Measurements from ENCODE around the gene PNMA8B. TPM values are rescaled to one million over a fixed set of nuclear protein-coding genes. Genes with fewer than 3 reads are reported as not detected.

The PNMA8B gene
- polyA plus RNA-seq, 1 donor from 2014 or later: 10.1 TPM

GRCh38 chr19:46513461-46514236, 18.0 kb upstream of the PNMA8B start:
- H3K4me3 ChIP-seq (ENCODE audit: low read length): no peak overlapping the region
- H3K4me2 ChIP-seq (ENCODE audit: low read length): no peak overlapping the region
- no peaks in the 10 kb centered on the region for H3K79me2 ChIP-seq (replicated peaks; ENCODE audit: insufficient read depth, low read length)
- no peak for TF ChIP-seq POLR2AphosphoS5 (IDR thresholded peaks at IDR 0.05)
- peak; percentile 100 for TF ChIP-seq SMC3 (conservative IDR thresholded peaks at IDR 0.05; ENCODE audit: poor library complexity)
- TF ChIP-seq EZH2 (IDR thresholded peaks at IDR 0.05; ENCODE audit: borderline replicate concordance, insufficient read depth, low read length, poor library complexity, severe bottlenecking): no peak
- peak; percentile 99 for TF ChIP-seq RAD21 (conservative IDR thresholded peaks at IDR 0.05)
- TF ChIP-seq TAF1 (IDR thresholded peaks at IDR 0.05; ENCODE audit: low read depth): no peak
- TF ChIP-seq EP300 (conservative IDR thresholded peaks at IDR 0.05; ENCODE audit: poor library complexity, severe bottlenecking): peak; percentile 23
- no peak for TF ChIP-seq MXI1 (conservative IDR thresholded peaks at IDR 0.05; ENCODE audit: poor library complexity, severe bottlenecking)
- TF ChIP-seq, protein P1, sequence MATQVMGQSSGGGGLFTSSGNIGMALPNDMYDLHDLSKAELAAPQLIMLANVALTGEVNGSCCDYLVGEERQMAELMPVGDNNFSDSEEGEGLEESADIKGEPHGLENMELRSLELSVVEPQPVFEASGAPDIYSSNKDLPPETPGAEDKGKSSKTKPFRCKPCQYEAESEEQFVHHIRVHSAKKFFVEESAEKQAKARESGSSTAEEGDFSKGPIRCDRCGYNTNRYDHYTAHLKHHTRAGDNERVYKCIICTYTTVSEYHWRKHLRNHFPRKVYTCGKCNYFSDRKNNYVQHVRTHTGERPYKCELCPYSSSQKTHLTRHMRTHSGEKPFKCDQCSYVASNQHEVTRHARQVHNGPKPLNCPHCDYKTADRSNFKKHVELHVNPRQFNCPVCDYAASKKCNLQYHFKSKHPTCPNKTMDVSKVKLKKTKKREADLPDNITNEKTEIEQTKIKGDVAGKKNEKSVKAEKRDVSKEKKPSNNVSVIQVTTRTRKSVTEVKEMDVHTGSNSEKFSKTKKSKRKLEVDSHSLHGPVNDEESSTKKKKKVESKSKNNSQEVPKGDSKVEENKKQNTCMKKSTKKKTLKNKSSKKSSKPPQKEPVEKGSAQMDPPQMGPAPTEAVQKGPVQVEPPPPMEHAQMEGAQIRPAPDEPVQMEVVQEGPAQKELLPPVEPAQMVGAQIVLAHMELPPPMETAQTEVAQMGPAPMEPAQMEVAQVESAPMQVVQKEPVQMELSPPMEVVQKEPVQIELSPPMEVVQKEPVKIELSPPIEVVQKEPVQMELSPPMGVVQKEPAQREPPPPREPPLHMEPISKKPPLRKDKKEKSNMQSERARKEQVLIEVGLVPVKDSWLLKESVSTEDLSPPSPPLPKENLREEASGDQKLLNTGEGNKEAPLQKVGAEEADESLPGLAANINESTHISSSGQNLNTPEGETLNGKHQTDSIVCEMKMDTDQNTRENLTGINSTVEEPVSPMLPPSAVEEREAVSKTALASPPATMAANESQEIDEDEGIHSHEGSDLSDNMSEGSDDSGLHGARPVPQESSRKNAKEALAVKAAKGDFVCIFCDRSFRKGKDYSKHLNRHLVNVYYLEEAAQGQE (IDR thresholded peaks at IDR 0.05; ENCODE audit: borderline replicate concordance): no peak
- TF ChIP-seq, protein P2, sequence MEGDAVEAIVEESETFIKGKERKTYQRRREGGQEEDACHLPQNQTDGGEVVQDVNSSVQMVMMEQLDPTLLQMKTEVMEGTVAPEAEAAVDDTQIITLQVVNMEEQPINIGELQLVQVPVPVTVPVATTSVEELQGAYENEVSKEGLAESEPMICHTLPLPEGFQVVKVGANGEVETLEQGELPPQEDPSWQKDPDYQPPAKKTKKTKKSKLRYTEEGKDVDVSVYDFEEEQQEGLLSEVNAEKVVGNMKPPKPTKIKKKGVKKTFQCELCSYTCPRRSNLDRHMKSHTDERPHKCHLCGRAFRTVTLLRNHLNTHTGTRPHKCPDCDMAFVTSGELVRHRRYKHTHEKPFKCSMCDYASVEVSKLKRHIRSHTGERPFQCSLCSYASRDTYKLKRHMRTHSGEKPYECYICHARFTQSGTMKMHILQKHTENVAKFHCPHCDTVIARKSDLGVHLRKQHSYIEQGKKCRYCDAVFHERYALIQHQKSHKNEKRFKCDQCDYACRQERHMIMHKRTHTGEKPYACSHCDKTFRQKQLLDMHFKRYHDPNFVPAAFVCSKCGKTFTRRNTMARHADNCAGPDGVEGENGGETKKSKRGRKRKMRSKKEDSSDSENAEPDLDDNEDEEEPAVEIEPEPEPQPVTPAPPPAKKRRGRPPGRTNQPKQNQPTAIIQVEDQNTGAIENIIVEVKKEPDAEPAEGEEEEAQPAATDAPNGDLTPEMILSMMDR (IDR thresholded peaks at IDR 0.05; ENCODE audit: poor library complexity, severe bottlenecking): peak; percentile 97
- H3F3A ChIP-seq (ENCODE audit: insufficient read depth, low read length, poor library complexity, severe bottlenecking): no peaks in the 10 kb centered on the region
- H4K20me1 ChIP-seq (ENCODE audit: insufficient read depth): no peaks in the 10 kb centered on the region
- no peaks in the 10 kb centered on the region for H3K36me3 ChIP-seq (ENCODE audit: insufficient read depth, low read length)
- no peak overlapping the region for H3K27ac ChIP-seq (ENCODE audit: low read length)
- H3K27me3 ChIP-seq (ENCODE audit: insufficient read depth, low read depth, low read length): no peaks in the 10 kb centered on the region
- peak overlapping the region; percentile 2 for H3K9ac ChIP-seq (ENCODE audit: low read length)
- H3K9me2 ChIP-seq (ENCODE audit: insufficient read depth, low read length): no peaks in the 10 kb centered on the region
- H2AFZ ChIP-seq (ENCODE audit: low read depth, low read length): no peak overlapping the region
- peaks cover 3% of the 10 kb centered on the region for H3K9me3 ChIP-seq (ENCODE audit: low read length)

DNA sequence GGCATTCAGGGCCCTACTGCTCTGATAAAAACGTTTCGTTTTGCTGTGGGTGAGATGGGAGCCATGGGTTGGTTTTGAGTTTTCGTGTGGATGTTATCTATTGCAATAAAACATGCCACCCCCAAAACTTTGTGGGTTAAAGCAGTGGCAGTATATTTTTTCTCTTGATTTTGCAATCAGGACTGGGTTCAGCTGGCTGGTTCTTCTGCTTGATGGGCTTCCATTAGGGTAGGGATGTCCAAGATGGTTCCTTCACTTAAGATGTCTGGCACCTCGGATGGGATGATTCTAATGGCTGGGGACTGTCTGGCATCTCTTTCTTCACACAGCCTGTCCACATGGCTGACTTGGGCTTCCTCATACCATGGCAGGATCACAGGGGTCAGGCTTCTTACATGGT, 15.6 kb upstream of the PNMA8B start:
- H2AFZ ChIP-seq (ENCODE audit: low read depth, low read length): no peak overlapping the region

More for the DNA sequence above, 15.6 kb upstream of the PNMA8B start:
- Histone ChIP-seq H3K4me3 (ENCODE audit: low read length) (no peak overlapping the region), H3K9me3 (ENCODE audit: low read length) (peaks cover 3% of the 10 kb centered on the region), H3F3A (ENCODE audit: insufficient read depth, low read length, poor library complexity, severe bottlenecking) (no peaks in the 10 kb centered on the region), H3K27me3 (ENCODE audit: insufficient read depth, low read depth, low read length) (no peaks in the 10 kb centered on the region), H3K9me2 (ENCODE audit: insufficient read depth, low read length) (no peaks in the 10 kb centered on the region), H3K36me3 (ENCODE audit: insufficient read depth, low read length) (no peaks in the 10 kb centered on the region), H3K27ac (ENCODE audit: low read length) (no peak overlapping the region), H4K20me1 (ENCODE audit: insufficient read depth) (no peaks in the 10 kb centered on the region), H3K9ac (ENCODE audit: low read length) (no peak overlapping the region), H3K4me2 (ENCODE audit: low read length) (no peak overlapping the region), H3K79me2 (replicated peaks; ENCODE audit: insufficient read depth, low read length) (no peaks in the 10 kb centered on the region)
- TF ChIP-seq, protein P2 (IDR thresholded peaks at IDR 0.05; ENCODE audit: poor library complexity, severe bottlenecking): no peak
- TF ChIP-seq MXI1 (conservative IDR thresholded peaks at IDR 0.05; ENCODE audit: poor library complexity, severe bottlenecking): no peak
- no peak for TF ChIP-seq EZH2 (IDR thresholded peaks at IDR 0.05; ENCODE audit: borderline replicate concordance, insufficient read depth, low read length, poor library complexity, severe bottlenecking)
- TF ChIP-seq TAF1 (IDR thresholded peaks at IDR 0.05; ENCODE audit: low read depth): no peak
- TF ChIP-seq EP300 (conservative IDR thresholded peaks at IDR 0.05; ENCODE audit: poor library complexity, severe bottlenecking): no peak
- TF ChIP-seq, protein P1 (IDR thresholded peaks at IDR 0.05; ENCODE audit: borderline replicate concordance): no peak
- TF ChIP-seq RAD21 (conservative IDR thresholded peaks at IDR 0.05): no peak
- TF ChIP-seq SMC3 (conservative IDR thresholded peaks at IDR 0.05; ENCODE audit: poor library complexity): no peak
- TF ChIP-seq POLR2AphosphoS5 (IDR thresholded peaks at IDR 0.05): no peak

Measured in neural cell (in vitro differentiated cells).